Vagina (tissue), 2 donors: ENCODE results near the gene L3MBTL4.

ENCODE experiments used
- CTCF ChIP-seq, 3 experiments: fragments of 450-650 bp in 2 of 3; fragments of 200-600 bp in 1 of 3; sonication (generic) in 1 of 3; IDR thresholded peaks; one replicate each; pipeline ENCODE4 v1.5.1; 2017 to 2019; ENCODE audit warnings: antibody characterized with exemption in 3 of 3, mild to moderate bottlenecking in 2 of 3, moderate library complexity in 2 of 3
- POLR2A ChIP-seq, 2 donors: fragments of 450-650 bp; IDR thresholded peaks; one replicate each; pipeline ENCODE4 v1.6.1; 2017; ENCODE audit warnings: antibody characterized with exemption in 2 of 2, mild to moderate bottlenecking in 2 of 2, moderate library complexity in 2 of 2

- no peak for TF ChIP-seq CTCF (IDR thresholded peaks at IDR 0.05)
- TF ChIP-seq POLR2A (IDR thresholded peaks at IDR 0.05) = no peak
Measured at GRCh38 chr18:6289843-6290242, 124.9 kb downstream of the L3MBTL4 start.
